Retina (tissue), 1 donor: ENCODE results near the gene HIBADH.
"Not testable (repeated sequence)": the region's sequence is repeated elsewhere in the genome, so short reads cannot be mapped to it uniquely, and the experiment has no call there.

ENCODE experiments used
- DNase-seq: peaks from one replicate; pipeline ENCODE4 v3.0.0-alpha.2; 2016

HIBADH gene

GRCh38 chr7:27533652-27534081 is 129.0 kb downstream of the HIBADH start:
- DNase-seq, result no peak

- no peak for DNase-seq
Measured at GRCh38 chr7:27532314-27532713, 130.4 kb downstream of the HIBADH start.

GRCh38 chr7:27527348-27527714 is 135.4 kb downstream of the HIBADH start:
- no peak for DNase-seq

- DNase-seq, result no peak
Measured at GRCh38 chr7:27526611-27527347, 135.9 kb downstream of the HIBADH start.

GRCh38 chr7:27526131-27526530 is 136.6 kb downstream of the HIBADH start:
- DNase-seq, result no peak

GRCh38 chr7:27523321-27523720 is 139.4 kb downstream of the HIBADH start:
- no peak for DNase-seq

- DNase-seq, result no peak
Measured at GRCh38 chr7:27522566-27522965, 140.1 kb downstream of the HIBADH start.

GRCh38 chr7:27520815-27521790 is 141.6 kb downstream of the HIBADH start:
- DNase-seq, result no peak

- DNase-seq, result peak; percentile 66
Measured at GRCh38 chr7:27519793-27520469, 142.8 kb downstream of the HIBADH start.

GRCh38 chr7:27518561-27519350 is 143.9 kb downstream of the HIBADH start:
- DNase-seq, result no peak

GRCh38 chr7:27516421-27516820 is 146.3 kb downstream of the HIBADH start:
- DNase-seq, result no peak

GRCh38 chr7:27515933-27516332 is 146.8 kb downstream of the HIBADH start:
- DNase-seq, result no peak

- no peak for DNase-seq
Measured at GRCh38 chr7:27514861-27515260, 147.8 kb downstream of the HIBADH start.

GRCh38 chr7:27513885-27514284 is 148.8 kb downstream of the HIBADH start:
- DNase-seq, result no peak

- DNase-seq, result not testable (repeated sequence)
Measured at GRCh38 chr7:27511370-27511769, 151.3 kb downstream of the HIBADH start.

- no peak for DNase-seq
Measured at GRCh38 chr7:27510541-27510940, 152.1 kb downstream of the HIBADH start.

- not testable (repeated sequence) for DNase-seq
Measured at GRCh38 chr7:27501879-27502278, 160.8 kb downstream of the HIBADH start.

- no peak for DNase-seq
Measured at GRCh38 chr7:27501001-27501400, 161.7 kb downstream of the HIBADH start.

GRCh38 chr7:27492224-27492623 is 170.5 kb downstream of the HIBADH start:
- no peak for DNase-seq

- DNase-seq, result no peak
Measured at GRCh38 chr7:27491534-27491933, 171.1 kb downstream of the HIBADH start.

- no peak for DNase-seq
Measured at GRCh38 chr7:27487509-27487908, 175.2 kb downstream of the HIBADH start.

- DNase-seq, result no peak
Measured at GRCh38 chr7:27484451-27484850, 178.2 kb downstream of the HIBADH start.
